GM18502 (cell line): ENCODE results near the gene PLCG2.
"Not testable (repeated sequence)": the region's sequence is repeated elsewhere in the genome, so short reads cannot be mapped to it uniquely, and the experiment has no call there.

Experiments used
- ATAC-seq: cut with Tn5 transposase; IDR thresholded peaks from one replicate; pipeline ENCODE4 v1.9.1; 2021; ENCODE audit warnings: mild to moderate bottlenecking; ENCODE audit not compliant: unreplicated experiment, poor library complexity

PLCG2 gene

DNA sequence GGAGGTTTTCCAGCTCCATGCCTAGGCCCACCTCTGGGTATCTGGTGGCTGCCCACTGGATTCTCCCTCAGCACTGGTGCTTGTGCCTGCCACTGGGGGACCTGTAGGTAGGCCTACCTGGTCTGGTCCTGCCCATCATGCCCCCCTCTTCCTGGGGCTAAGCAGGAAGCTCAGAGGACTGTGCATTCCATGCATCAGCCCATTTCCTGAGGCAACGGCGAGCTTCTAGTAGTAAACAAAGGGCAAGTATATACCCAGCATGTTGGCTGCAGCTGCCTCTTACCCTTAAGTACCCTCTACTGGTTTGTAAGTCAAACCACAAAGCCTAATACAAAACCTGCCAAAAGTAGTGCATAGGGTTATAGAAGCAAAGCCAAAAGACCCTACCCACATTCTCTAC lies 194.6 kb downstream of the PLCG2 start:
- ATAC-seq = no peak

DNA sequence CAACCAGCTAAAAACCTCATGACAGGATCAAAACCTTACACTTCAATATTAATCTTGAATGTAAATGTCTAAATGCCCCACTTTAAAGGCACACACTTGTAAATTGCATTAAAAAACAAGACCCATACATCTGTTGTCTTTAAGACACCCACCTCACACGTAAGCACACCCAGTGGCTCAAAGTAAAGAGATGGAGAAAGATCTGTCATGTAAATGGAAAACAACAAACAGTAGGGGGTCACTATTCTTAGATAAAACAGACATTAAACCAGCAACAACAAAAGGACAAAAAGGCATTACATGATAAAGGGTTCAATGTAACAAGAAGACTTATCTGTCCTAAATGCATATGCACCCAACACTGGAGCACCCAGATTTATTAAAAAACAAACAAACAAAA lies 196.5 kb downstream of the PLCG2 start:
- ATAC-seq = no peak

DNA sequence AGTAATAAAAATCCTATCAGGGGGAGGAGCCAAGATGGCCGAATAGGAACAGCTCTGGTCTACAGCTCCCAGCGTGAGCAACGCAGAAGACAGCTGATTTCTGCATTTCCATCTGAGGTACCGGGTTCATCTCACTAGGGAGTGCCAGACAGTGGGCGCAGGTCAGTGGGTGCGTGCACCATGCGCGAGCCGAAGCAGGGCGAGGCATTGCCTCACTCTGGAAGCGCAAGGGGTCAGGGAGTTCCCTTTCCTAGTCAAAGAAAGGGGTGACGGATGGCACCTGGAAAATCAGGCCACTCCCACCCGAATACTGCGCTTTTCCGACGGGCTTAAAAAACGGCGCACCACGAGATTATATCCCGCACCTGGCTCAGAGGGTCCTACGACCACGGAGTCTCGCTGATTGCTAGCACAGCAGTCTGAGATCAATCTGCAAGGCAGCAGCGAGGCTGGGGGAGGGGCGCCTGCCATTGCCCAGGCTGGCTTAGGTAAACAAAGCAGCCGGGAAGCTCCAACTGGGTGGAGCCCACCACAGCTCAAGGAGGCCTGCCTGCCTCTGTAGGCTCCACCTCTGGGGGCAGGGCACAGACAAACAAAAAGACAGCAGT lies 198.3 kb downstream of the PLCG2 start:
- not testable (repeated sequence) for ATAC-seq

DNA sequence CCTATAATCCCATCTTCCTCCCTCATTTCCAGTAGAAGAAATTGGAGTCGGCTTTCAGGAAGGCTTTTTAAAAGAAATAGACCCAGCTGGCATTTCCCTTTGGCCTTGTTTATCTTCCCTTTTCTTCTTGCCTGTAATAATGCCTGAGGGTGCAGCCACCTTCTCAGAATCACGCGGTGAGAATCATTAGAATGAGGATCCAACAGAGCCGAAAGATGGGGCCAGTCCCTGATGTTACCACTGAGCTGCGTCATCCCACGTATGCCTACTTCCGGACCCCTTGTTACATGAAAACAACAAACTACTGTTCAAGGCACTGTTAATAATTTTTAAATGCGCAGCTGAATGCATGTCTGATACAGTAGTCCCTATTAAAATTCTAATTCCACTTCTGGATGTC lies 208.0 kb downstream of the PLCG2 start:
- no peak for ATAC-seq

DNA sequence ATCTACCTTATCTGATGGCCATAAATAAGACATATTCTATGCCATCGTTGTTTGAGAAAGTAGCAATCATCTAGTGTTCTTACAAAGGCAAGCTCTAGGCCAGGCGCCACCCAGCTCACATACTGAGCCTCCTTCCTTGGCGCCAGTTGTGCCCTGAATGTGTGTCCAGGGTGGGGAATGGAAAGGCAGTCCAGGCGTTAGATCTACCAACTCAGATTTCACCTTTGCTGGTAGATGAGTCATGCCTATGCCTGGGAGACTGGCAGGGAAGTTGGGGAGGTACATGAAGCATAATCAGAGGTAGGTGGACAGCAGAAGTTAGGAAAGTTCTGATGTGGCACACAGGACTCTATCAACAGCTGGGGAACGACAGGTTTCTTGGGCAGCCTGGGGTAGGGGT lies 208.6 kb downstream of the PLCG2 start:
- no peak for ATAC-seq

DNA sequence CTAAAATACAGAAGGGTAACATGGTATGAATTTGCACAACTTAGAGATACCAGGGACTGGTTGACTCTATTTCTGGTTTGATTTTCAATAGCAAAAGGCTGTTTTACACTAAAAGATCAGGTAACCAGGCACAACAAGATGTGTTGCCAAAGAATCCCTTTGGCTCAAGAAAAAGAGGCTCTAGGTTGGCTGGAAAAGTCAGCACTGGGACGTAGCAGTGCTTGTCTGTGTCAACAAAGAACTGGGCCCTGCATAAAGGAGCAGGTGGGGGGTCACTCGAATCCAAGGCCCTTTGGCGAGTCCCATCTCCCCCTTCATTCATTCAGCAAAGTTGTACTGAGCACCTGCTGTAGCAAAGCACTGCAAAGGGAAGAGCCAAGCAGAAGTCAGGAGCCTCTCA lies 213.8 kb downstream of the PLCG2 start:
- no peak for ATAC-seq

DNA sequence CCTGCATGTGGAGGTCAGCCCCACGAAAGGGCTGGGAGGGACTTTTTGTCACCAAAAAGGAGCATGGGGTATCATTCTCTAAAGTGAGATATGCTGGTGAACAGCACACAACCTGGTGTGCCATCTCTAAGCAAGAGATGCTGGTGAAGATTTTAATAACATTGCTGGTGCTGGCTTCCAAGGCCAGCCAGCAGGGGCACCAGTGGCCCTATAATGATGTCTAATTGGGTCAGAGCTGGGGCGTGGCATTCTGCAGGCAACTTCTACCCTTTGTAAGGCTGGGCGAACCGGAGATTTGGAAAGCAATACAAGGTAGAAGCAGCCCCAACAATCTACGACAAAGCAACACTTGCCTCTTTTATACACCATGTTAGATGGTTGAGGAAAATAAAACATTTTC lies 215.4 kb downstream of the PLCG2 start:
- ATAC-seq = no peak

DNA sequence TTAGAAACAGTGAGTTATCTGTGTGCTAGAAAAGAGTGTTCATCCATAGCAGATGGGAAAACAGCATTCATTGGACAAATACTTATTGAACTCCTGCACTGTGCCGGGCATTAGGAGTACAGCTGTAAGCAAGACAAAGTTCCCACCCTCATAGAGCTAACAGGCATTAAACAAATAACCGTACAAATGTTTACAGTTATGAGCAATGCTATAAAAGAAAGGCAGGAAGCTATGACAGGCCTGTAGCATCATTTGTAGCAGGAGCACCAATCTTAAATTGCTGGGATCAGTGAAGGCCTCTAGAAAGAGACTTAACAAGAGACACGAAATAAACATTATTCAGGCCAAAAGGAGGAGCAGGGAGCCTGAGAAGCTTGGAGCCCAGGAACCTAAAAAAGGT lies 216.6 kb downstream of the PLCG2 start:
- no peak for ATAC-seq

DNA sequence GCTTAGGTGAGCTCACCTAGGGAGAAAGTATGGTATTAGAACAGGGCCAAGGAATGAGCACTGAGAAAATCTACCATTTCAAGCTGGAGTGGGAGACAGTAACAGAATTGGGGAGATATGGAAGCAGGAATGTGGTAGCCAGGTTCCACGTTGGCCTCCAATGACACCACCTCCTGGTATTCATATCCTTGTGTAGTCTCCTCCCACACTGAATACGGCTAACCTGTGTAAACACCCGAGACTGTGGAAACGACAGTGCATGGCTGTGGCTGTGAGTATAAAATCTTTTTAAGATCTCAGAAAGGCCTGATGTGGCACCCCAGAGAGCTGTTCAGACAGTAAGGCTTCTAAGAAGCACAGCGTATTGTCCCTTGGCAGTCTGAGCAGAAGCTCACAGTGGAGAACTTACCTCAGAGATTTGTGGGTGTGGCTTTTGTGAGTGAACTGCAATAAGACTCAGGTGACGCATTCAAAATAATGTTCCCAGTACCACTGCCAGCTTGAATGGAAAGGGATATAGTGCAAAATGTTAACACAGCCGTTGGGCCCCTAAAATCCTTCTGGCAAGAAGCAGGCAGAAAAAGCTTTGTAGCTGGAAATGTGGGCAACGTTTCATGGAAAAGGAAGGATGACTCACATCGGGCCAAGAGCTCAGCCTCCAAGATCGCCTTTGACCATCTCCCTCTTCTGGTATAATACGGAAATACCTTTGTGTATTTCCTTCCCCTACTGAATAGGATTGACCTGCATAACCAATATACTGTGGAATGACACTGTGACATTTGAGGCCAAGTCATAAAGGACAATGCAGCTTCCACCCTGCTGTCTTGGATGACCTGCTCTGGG lies 217.8 kb downstream of the PLCG2 start:
- no peak for ATAC-seq

DNA sequence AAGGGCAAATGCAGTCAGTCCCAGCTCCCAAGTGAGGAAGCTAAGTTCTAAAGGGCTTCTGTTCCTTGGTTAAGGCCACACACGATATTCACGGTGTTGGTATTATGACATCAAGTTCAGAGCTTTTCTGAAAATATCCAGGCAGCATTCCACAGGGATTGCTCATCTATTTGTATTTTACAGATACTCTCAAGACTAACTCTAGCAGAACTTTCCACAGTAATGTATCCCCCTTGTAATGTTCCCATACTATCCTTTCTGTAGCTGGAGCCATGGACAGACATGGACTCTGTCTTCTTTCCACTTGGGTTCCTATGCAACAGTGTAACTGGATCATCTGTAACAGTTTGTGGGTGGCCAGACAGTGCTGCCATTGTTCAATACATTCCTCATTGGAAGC lies 218.6 kb downstream of the PLCG2 start:
- ATAC-seq = no peak

DNA sequence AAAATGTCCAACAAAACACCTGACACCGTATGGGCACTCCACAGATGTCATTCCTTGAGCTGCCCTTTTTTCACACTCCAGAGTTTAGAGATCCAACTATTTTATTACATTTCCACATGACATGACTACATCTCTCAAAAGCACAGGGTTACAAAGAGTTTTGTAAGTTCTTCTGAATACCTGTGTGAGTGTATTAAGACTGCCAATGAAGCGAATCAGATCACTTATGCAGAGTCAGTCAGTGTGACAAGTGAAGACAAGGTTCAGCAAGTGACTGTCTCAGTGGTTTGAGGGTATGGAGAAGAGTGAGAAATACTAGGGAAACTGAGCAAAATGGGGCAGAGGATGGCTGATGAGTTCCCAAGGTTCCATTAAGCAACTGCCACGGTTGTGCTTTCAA lies 223.7 kb downstream of the PLCG2 start:
- ATAC-seq = no peak

DNA sequence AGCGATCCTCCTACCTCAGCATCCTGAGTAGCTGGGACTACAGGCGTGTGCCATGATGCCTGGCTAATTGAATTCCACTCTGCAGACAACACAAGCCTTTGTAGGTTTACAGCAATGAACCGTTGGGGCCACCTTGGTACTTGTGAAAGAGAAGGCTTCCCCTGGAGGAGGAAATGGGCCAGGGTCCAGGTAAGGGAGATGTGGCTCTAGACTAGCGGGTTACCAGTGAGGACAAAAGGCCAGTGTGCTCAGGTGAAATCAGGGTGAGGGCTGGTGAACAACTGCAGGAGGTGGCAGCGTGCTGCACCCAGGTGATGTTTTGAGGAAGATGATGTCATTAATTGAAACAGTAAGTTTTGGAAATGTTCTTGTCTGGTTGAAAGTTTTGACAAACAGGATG lies 225.5 kb downstream of the PLCG2 start:
- no peak for ATAC-seq

DNA sequence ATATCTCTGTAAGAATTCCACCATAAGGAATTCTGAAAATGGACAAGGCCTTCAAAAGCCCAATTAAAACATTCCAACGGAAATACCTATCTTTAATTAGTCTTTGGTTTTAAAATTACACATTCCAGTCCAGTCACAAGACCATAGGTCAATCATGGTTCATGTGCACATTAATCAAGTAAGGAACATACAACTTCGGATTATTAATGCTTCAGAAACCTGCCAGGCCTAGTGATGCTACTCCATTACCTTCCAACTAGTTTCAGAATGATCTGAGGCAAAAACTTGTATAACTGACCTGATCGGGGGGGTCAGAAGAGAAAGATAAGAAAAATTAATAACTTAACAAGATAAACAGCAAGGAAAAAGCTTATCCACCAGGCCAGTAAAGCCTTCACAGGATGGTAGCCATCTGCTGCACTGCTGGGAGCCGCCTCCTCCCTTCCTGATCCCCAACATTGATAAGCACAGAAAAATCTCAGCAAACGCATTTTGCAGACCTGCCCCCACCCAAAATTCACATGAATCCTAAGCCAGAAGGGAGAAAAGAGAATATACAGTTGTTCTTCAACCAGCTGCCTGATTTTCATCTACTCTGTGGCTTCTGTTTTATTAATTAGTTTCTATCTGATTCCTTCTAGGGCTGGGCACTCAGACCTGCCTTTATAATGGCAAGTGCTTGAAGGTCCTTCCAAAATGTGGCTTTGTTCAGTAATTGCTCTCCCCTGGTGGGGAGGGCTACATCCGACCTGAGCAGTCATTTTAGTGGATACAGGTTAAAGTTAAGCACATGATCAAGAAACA lies 226.1 kb downstream of the PLCG2 start:
- no peak for ATAC-seq

DNA sequence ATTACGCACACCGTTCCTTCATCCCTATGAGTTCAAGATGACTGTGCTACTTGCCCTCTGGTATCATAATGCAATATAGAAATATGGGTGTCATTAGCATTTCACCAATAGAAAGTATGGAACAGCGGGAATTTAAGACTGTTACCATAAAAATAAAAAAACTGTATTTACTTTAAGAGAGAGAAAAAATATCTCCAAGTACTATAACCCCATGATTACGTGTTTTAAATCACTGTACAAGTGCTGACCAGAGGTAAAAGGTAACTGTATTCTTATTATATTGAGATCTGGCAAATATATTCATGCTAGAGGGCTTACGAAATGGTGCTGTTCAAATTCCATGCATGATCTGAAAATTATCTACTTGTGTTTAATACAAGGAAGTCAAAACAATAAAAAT lies 226.9 kb downstream of the PLCG2 start:
- ATAC-seq = no peak

DNA sequence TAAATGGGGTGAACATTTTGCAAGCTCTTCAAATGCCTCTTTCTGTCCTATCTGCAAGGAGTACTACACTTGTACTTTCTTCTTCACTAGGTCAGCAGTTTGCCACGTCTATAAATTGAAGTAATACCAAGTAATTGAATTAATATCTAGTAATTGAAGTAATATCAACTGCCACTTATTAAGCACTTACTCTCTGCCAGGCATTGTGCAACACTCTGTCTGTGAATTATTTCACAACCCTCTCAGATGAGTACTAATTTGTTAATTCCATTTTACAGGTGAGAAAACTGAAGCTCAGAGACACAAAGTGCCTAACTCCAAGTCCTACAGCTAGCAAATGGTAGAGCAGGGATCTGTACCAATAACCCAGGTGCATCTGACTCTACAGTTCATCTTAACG lies 228.1 kb downstream of the PLCG2 start:
- ATAC-seq = no peak

DNA sequence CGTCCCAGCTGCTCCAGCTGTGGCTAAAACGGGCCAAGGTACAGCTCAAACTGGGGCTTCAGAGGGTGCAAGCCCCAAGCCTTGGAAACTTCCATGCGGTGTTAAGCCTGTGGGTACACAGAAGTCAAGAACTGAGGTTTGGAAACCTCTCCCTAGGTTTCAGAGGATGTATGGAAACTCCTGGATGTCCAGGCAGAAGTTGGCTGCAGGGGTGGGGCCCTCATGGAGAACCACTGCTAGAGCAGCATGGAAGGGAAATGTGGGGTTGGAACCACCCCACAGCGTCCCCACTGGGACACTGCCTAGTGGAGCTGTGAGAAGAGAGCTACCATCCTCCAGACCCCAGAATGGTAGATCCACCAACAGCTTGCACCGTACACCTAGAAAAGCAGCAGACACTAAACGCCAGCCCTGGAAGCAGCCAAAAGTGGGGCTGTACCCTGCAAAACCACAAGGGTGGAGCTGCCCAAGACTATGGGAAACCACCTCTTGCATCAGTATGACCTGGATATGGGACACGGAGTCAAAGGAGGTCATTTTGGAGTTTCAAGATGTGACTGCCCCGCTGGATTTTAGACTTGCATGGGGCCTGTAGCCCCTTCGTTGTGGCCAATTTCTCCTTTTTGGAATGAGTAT lies 230.0 kb downstream of the PLCG2 start:
- no peak for ATAC-seq

DNA sequence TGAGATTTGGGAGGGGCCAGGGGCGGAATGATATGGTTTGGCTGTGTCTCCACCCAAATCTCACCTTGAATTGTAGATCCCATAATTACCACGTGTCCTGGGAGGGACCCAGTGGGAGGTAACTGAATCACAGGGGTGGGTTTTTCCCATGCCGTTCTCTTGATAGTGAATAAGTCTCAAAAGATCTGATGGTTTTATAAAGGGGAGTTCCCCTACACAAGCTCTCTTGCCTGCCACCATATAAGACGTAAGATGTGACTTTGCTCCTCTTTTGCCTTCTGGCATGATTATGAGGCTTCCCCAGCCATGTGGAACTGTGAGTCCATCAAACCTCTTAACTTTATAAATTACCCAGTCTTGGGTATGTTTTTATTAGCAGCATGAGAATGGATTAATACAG lies 230.7 kb downstream of the PLCG2 start:
- not testable (repeated sequence) for ATAC-seq

DNA sequence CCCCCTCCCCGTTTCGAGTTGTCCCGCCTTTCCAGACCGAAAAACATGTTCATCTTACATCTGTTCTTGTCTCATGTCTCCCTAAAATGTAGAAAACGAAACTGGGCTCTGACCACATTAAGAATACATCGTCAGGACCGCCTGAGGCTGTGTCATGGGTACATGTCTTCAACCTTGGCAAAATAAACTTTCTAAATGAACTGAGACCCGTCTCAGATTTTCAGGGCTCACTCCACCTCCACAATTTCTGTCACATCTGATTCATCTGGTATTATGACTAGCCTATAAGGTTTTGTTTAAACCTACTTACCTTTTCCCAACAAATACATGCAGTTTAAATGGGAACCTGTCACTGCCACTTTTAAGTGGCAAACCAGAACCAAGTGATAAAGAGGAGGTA lies 231.6 kb downstream of the PLCG2 start:
- no peak for ATAC-seq

DNA sequence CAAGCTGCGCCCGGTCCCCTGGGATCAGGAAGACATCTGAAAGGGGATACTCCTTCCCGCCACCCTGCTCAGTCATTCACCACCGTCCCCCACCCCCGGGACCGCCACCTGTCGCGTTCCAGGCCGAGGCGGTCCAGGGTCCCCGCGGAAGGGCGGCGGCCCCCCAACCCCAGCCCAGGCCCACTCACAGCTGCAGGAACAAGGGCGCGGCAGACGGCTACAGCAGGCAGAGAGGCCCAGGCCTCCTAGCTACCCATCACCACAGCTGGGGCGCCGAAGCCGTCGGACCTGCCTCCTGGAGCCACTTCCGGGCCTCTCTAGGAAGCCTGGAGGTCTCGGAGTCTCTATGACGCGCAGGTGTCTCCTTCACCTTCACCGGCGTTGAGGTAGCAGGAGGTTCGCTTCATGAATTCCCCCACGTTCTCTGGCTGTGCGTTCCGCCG lies 232.1 kb downstream of the PLCG2 start, which contains the start of gene SDR42E1:
Gene SDR42E1 (minus strand): TSS at position 272 of the 443 bp plus-strand sequence. CDS start 10,612 bp downstream, outside the sequence.
- ATAC-seq = peak; percentile 99
